DOHH2 (cell line): ENCODE measurements around the gene MYZAP.

Source experiments
- EZH2phosphoT487 ChIP-seq: fragments of 200-600 bp; sonication (generic); IDR thresholded peaks from 2 replicates; pipeline ENCODE4 v1.6.1; 2017; ENCODE audit warnings: borderline replicate concordance, mild to moderate bottlenecking, antibody characterized with exemption, low read length, moderate library complexity, mixed read lengths
- TF ChIP-seq, protein P1 (sequence below): fragments of 200-600 bp; sonication (generic); IDR thresholded peaks from one replicate; pipeline ENCODE4 v1.5.1; 2014; ENCODE audit warnings: antibody characterized with exemption, mild to moderate bottlenecking, low read depth, low read length; ENCODE audit not compliant: poor library complexity, severe bottlenecking

- TF ChIP-seq, protein P1, sequence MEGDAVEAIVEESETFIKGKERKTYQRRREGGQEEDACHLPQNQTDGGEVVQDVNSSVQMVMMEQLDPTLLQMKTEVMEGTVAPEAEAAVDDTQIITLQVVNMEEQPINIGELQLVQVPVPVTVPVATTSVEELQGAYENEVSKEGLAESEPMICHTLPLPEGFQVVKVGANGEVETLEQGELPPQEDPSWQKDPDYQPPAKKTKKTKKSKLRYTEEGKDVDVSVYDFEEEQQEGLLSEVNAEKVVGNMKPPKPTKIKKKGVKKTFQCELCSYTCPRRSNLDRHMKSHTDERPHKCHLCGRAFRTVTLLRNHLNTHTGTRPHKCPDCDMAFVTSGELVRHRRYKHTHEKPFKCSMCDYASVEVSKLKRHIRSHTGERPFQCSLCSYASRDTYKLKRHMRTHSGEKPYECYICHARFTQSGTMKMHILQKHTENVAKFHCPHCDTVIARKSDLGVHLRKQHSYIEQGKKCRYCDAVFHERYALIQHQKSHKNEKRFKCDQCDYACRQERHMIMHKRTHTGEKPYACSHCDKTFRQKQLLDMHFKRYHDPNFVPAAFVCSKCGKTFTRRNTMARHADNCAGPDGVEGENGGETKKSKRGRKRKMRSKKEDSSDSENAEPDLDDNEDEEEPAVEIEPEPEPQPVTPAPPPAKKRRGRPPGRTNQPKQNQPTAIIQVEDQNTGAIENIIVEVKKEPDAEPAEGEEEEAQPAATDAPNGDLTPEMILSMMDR, result no peak
- TF ChIP-seq EZH2phosphoT487, result no peak
These were observed 54.4 kb downstream of the MYZAP start for GRCh38 chr15:57646087-57646486.
